CD4-positive, alpha-beta memory T cell (primary cell): Measurements from ENCODE around the gene THTPA. TPM values are rescaled to one million over a fixed set of nuclear protein-coding genes. Genes with fewer than 3 reads are reported as not detected.

Source experiments
- CTCF ChIA-PET: fragments of 350-600 bp; sonication (Branson Sonifier 250); formaldehyde crosslinking; loops from one replicate; lab custom pipeline; 2021; ENCODE audit warnings: inconsistent platforms; ENCODE audit not compliant: partially characterized antibody; lab: Charles Lee
- POLR2A ChIA-PET: fragments of 350-600 bp; sonication (Branson Sonifier 250); formaldehyde crosslinking; loops from one replicate; lab custom pipeline; 2021; ENCODE audit not compliant: partially characterized antibody; lab: Charles Lee
- DNase-seq, 5 donors: peaks; one replicate each; pipeline versions ENCODE4 v3.0.0 to v3.0.0-alpha.2; 2020 to 2022; ENCODE audit warnings: mixed read lengths in 1 of 5
- H3K27ac ChIP-seq: one replicate; pipeline ENCODE4 v1.7.0; 2013; ENCODE audit warnings: low read depth, low read length
- H3K27me3 ChIP-seq: 2 replicates; pipeline ENCODE4 v1.7.0; 2013; ENCODE audit warnings: mild to moderate bottlenecking, low read length, moderate library complexity; ENCODE audit not compliant: insufficient read depth
- H3K36me3 ChIP-seq: 2 replicates; pipeline ENCODE4 v1.7.0; 2013; ENCODE audit warnings: mild to moderate bottlenecking, low read length, moderate library complexity; ENCODE audit not compliant: insufficient read depth
- H3K4me1 ChIP-seq: 2 replicates; pipeline ENCODE4 v1.7.0; 2013; ENCODE audit warnings: mild to moderate bottlenecking, low read length, moderate library complexity; ENCODE audit not compliant: insufficient read depth
- H3K4me3 ChIP-seq, 2 donors: one replicate each; pipeline ENCODE4 v1.7.0; 2013; ENCODE audit warnings: low read length in 2 of 2, mild to moderate bottlenecking in 1 of 2
- H3K9me3 ChIP-seq, 2 donors: one replicate each; pipeline ENCODE4 v1.7.0; 2013; ENCODE audit warnings: low read length in 2 of 2, control low read depth in 1 of 2; ENCODE audit not compliant: control insufficient read depth in 1 of 2
- H3K27ac Mint-ChIP-seq, 7 donors: one replicate each; pipeline ENCODE4 v1.8.0; 2020 to 2021; ENCODE audit warnings: mixed read lengths in 7 of 7, mild to moderate bottlenecking in 6 of 7, inconsistent platforms in 3 of 7, moderate library complexity in 3 of 7
- H3K27me3 Mint-ChIP-seq, 2 donors: one replicate each; pipeline ENCODE4 v1.8.0; 2020 to 2021; ENCODE audit warnings: mixed read lengths in 2 of 2
- H3K36me3 Mint-ChIP-seq, 2 donors: one replicate each; pipeline ENCODE4 v1.8.0; 2020 to 2021; ENCODE audit warnings: mixed read lengths in 2 of 2, inconsistent platforms in 1 of 2, mild to moderate bottlenecking in 1 of 2
- H3K4me1 Mint-ChIP-seq, 4 donors: one replicate each; pipeline ENCODE4 v1.8.0; 2020 to 2021; ENCODE audit warnings: mixed read lengths in 4 of 4, mild to moderate bottlenecking in 1 of 4
- H3K4me3 Mint-ChIP-seq, 8 donors: one replicate each; pipeline ENCODE4 v1.8.0; 2020 to 2021; ENCODE audit warnings: mixed read lengths in 8 of 8, mild to moderate bottlenecking in 7 of 8, moderate library complexity in 6 of 8, inconsistent platforms in 3 of 8
- H3K9me3 Mint-ChIP-seq, 8 donors: one replicate each; pipeline ENCODE4 v1.8.0; 2020 to 2021; ENCODE audit warnings: mixed read lengths in 8 of 8, mild to moderate bottlenecking in 5 of 8, inconsistent platforms in 3 of 8, moderate library complexity in 1 of 8
- intact Hi-C: fragments of 100-400 bp; cut with micrococcal nuclease; formaldehyde crosslinking; loops from one replicate; pipeline ENCODE4 v1.15.1; 2023
- polyA plus RNA-seq, 2 donors: library from polyadenylated mRNA; unstranded; fragments of 300-500 nt; fragmentation: Illumina TruSeq; gene quantifications; one replicate each; pipeline ENCODE4 v1.2.3, GENCODE V29; 2021
- total RNA-seq, 2 experiments: library from RNA; stranded (reverse); gene quantifications; one replicate each; pipeline ENCODE4 v1.2.3, GENCODE V29; 2021

Gene THTPA
- total and polyA plus RNA-seq, 4 experiments from 2014 or later, result 10.9 to 26.2 (median 20.6) TPM

GRCh38 chr14:23528555-23528954 lies 27.5 kb upstream of the THTPA start:
- no peaks in the 10 kb centered on the region for H3K27me3 Mint-ChIP-seq
- intact Hi-C loops, result no loop called here
- H3K9me3 Mint-ChIP-seq, result peaks cover 0 to 2% (median 0%) of the 10 kb centered on the region in 8 donors
- no peak overlapping the region for H3K27ac Mint-ChIP-seq
- H3K36me3 Mint-ChIP-seq, result no peaks in the 10 kb centered on the region
- no peaks in the 10 kb centered on the region for H3K4me1 Mint-ChIP-seq
- H3K4me3 Mint-ChIP-seq, result no peak overlapping the region
- Histone ChIP-seq H3K27ac (no peak overlapping the region), H3K4me1 (no peaks in the 10 kb centered on the region), H3K36me3 (no peaks in the 10 kb centered on the region), H3K9me3 (no peaks in the 10 kb centered on the region), H3K27me3 (no peaks in the 10 kb centered on the region), H3K4me3 (no peak overlapping the region)
- DNase-seq, result no peak
- CTCF ChIA-PET, result no interaction called here
- POLR2A ChIA-PET, result no interaction called here

- intact Hi-C loops, result no loop called here
- POLR2A ChIA-PET, result no interaction called here
- H3K36me3 Mint-ChIP-seq, result no peaks in the 10 kb centered on the region
- H3K4me3 Mint-ChIP-seq, result no peak overlapping the region
- H3K4me1 Mint-ChIP-seq, result no peaks in the 10 kb centered on the region
- no peak overlapping the region for H3K4me3 ChIP-seq
- no peak for DNase-seq
- no peaks in the 10 kb centered on the region for H3K27me3 ChIP-seq
- H3K9me3 ChIP-seq, result no peaks in the 10 kb centered on the region
- no peaks in the 10 kb centered on the region for H3K27me3 Mint-ChIP-seq
- CTCF ChIA-PET, result interaction anchor here (1.3 kb wide), 1 partner anchor 63 kb away, joined by 4 read pairs; no protein-coding TSS in a partner anchor
- no peak overlapping the region for H3K27ac Mint-ChIP-seq
- H3K27ac ChIP-seq, result no peak overlapping the region
- no peaks in the 10 kb centered on the region for H3K4me1 ChIP-seq
- peaks cover 0 to 2% (median 0%) of the 10 kb centered on the region in 8 donors for H3K9me3 Mint-ChIP-seq
- no peaks in the 10 kb centered on the region for H3K36me3 ChIP-seq
Measured at GRCh38 chr14:23529016-23529415, 27.1 kb upstream of the THTPA start.

- ChIA-PET POLR2A (no interaction called here), CTCF (interaction anchor here (0.5 to 1.5 kb wide), 4 partner anchors 10 to 326 kb away, joined by 3 to 6 read pairs (median 4); no protein-coding TSS in a partner anchor)
- no peaks in the 10 kb centered on the region for H3K4me1 Mint-ChIP-seq
- Histone ChIP-seq H3K27me3 (no peaks in the 10 kb centered on the region), H3K9me3 (no peaks in the 10 kb centered on the region), H3K27ac (no peak overlapping the region), H3K4me3 (no peak overlapping the region), H3K36me3 (no peaks in the 10 kb centered on the region), H3K4me1 (no peaks in the 10 kb centered on the region)
- H3K36me3 Mint-ChIP-seq, result no peaks in the 10 kb centered on the region
- H3K27ac Mint-ChIP-seq, result peak overlapping the region in 1 of 7 donors; percentile 22
- DNase-seq, result no peak
- intact Hi-C loops, result no loop called here
- no peaks in the 10 kb centered on the region for H3K27me3 Mint-ChIP-seq
- no peak overlapping the region for H3K4me3 Mint-ChIP-seq
- H3K9me3 Mint-ChIP-seq, result peaks cover 0 to 2% (median 0%) of the 10 kb centered on the region in 8 donors
Measured at GRCh38 chr14:23530375-23531055, 25.6 kb upstream of the THTPA start.

GRCh38 chr14:23531391-23531790 lies 24.7 kb upstream of the THTPA start:
- no peak overlapping the region for H3K27ac ChIP-seq
- H3K9me3 ChIP-seq, result no peaks in the 10 kb centered on the region
- no peak for DNase-seq
- no peaks in the 10 kb centered on the region for H3K27me3 ChIP-seq
- no peaks in the 10 kb centered on the region for H3K4me1 ChIP-seq
- peaks cover 0 to 2% (median 0%) of the 10 kb centered on the region in 8 donors for H3K9me3 Mint-ChIP-seq
- no peaks in the 10 kb centered on the region for H3K36me3 ChIP-seq
- intact Hi-C loops, result no loop called here
- no peaks in the 10 kb centered on the region for H3K36me3 Mint-ChIP-seq
- H3K4me1 Mint-ChIP-seq, result no peaks in the 10 kb centered on the region
- no peaks in the 10 kb centered on the region for H3K27me3 Mint-ChIP-seq
- H3K27ac Mint-ChIP-seq, result no peak overlapping the region
- H3K4me3 Mint-ChIP-seq, result no peak overlapping the region
- POLR2A ChIA-PET, result no interaction called here
- no peak overlapping the region for H3K4me3 ChIP-seq
- CTCF ChIA-PET, result interaction anchor here (0.7 to 1.8 kb wide), 3 partner anchors 9 to 888 kb away, joined by 3 to 5 read pairs (median 4); no protein-coding TSS in a partner anchor

GRCh38 chr14:23532658-23533057 lies 23.4 kb upstream of the THTPA start:
- H3K4me1 Mint-ChIP-seq, result no peaks in the 10 kb centered on the region
- no peaks in the 10 kb centered on the region for H3K9me3 ChIP-seq
- CTCF ChIA-PET, result interaction anchor here (1.8 to 2.0 kb wide), 2 partner anchors 10 to 54 kb away, joined by 5 to 6 read pairs; no protein-coding TSS in a partner anchor
- H3K4me3 ChIP-seq, result no peak overlapping the region
- H3K4me3 Mint-ChIP-seq, result no peak overlapping the region
- POLR2A ChIA-PET, result no interaction called here
- no peaks in the 10 kb centered on the region for H3K27me3 Mint-ChIP-seq
- no peak overlapping the region for H3K27ac ChIP-seq
- no peaks in the 10 kb centered on the region for H3K27me3 ChIP-seq
- no peaks in the 10 kb centered on the region for H3K36me3 Mint-ChIP-seq
- DNase-seq, result no peak
- intact Hi-C loops, result no loop called here
- H3K9me3 Mint-ChIP-seq, result peaks cover 0 to 2% (median 0%) of the 10 kb centered on the region in 8 donors
- no peaks in the 10 kb centered on the region for H3K4me1 ChIP-seq
- no peaks in the 10 kb centered on the region for H3K36me3 ChIP-seq
- peak overlapping the region in 1 of 7 donors; percentile 48 for H3K27ac Mint-ChIP-seq

GRCh38 chr14:23533652-23534435 lies 22.2 kb upstream of the THTPA start:
- no peak for DNase-seq
- peaks cover 0 to 2% (median 0%) of the 10 kb centered on the region in 8 donors for H3K9me3 Mint-ChIP-seq
- H3K4me3 Mint-ChIP-seq, result no peak overlapping the region
- Histone ChIP-seq H3K9me3 (no peaks in the 10 kb centered on the region), H3K4me3 (no peak overlapping the region), H3K36me3 (no peaks in the 10 kb centered on the region), H3K27me3 (no peaks in the 10 kb centered on the region), H3K27ac (no peak overlapping the region), H3K4me1 (no peaks in the 10 kb centered on the region)
- H3K27me3 Mint-ChIP-seq, result no peaks in the 10 kb centered on the region
- POLR2A ChIA-PET, result no interaction called here
- H3K4me1 Mint-ChIP-seq, result no peaks in the 10 kb centered on the region
- CTCF ChIA-PET, result interaction anchor here (1.5 to 2.0 kb wide), 3 partner anchors 9 to 27 kb away, joined by 4 to 8 read pairs (median 6); partner anchors contain the start of gene THTPA
- H3K27ac Mint-ChIP-seq, result no peak overlapping the region
- H3K36me3 Mint-ChIP-seq, result no peaks in the 10 kb centered on the region
- intact Hi-C loops, result no loop called here

- Histone ChIP-seq H3K27ac (no peak overlapping the region), H3K4me3 (no peak overlapping the region), H3K4me1 (no peaks in the 10 kb centered on the region), H3K36me3 (no peaks in the 10 kb centered on the region), H3K9me3 (no peaks in the 10 kb centered on the region), H3K27me3 (no peaks in the 10 kb centered on the region)
- Mint-ChIP-seq H3K4me3 (no peak overlapping the region), H3K27me3 (peaks cover 0 to 3% of the 10 kb centered on the region in 2 donors), H3K9me3 (peaks cover 0 to 2% (median 0%) of the 10 kb centered on the region in 8 donors), H3K36me3 (no peaks in the 10 kb centered on the region), H3K27ac (peak overlapping the region in 1 of 7 donors; percentile 1), H3K4me1 (peaks cover 0 to 6% (median under 1%) of the 10 kb centered on the region in 4 donors)
- intact Hi-C loops, result no loop called here
- CTCF ChIA-PET, result interaction anchor here (0.6 to 9.3 kb wide), 3 partner anchors 24 to 739 kb away, joined by 5 to 83 read pairs (median 12); no protein-coding TSS in a partner anchor
- DNase-seq, result no peak
- POLR2A ChIA-PET, result no interaction called here
Measured at GRCh38 chr14:23535943-23536342, 20.1 kb upstream of the THTPA start.
